Kidney epithelial cell (primary cell): ENCODE results near the gene CUZD1. TPM values are rescaled to one million over a fixed set of nuclear protein-coding genes. Genes with fewer than 3 reads are reported as not detected.

Source experiments
- DNase-seq: peaks from one replicate; pipeline ENCODE4 v3.0.0-alpha.2; 2010; ENCODE audit warnings: low read depth
- H3K27me3 ChIP-seq: 2 replicates; pipeline ENCODE4 v1.6.0; 2011; ENCODE audit warnings: low read length; ENCODE audit not compliant: control insufficient read depth, insufficient read depth
- H3K36me3 ChIP-seq: 2 replicates; pipeline ENCODE4 v1.5.1; 2011; ENCODE audit warnings: low read length; ENCODE audit not compliant: control insufficient read depth, insufficient read depth
- H3K4me3 ChIP-seq: 2 replicates; pipeline ENCODE4 v1.5.1; 2011; ENCODE audit warnings: low read depth, mild to moderate bottlenecking, control low read depth, low read length
- CTCF ChIP-seq: IDR thresholded peaks from 2 replicates; pipeline ENCODE4 v1.5.1; 2011; ENCODE audit warnings: mild to moderate bottlenecking, moderate library complexity, low read length, control low read depth, inconsistent platforms; ENCODE audit not compliant: insufficient read depth, poor library complexity, severe bottlenecking
- total RNA-seq: library from RNA; depleted of rRNA; stranded (reverse); fragments of >200 nt; gene quantifications from 2 replicates; pipeline ENCODE4 v1.2.3, GENCODE V29; 2015

Gene CUZD1
- total RNA-seq, 1 donor from 2014 or later, result 1.2 TPM

- Histone ChIP-seq H3K36me3 (no peaks in the 10 kb centered on the region), H3K27me3 (no peaks in the 10 kb centered on the region), H3K4me3 (no peak overlapping the region)
- TF ChIP-seq CTCF, result no peak
- DNase-seq, result no peak
Measured at GRCh38 chr10:122829454-122829853, 16.2 kb downstream of the CUZD1 start.

GRCh38 chr10:122828716-122829255, 16.9 kb downstream of the CUZD1 start:
- Histone ChIP-seq H3K27me3 (no peaks in the 10 kb centered on the region), H3K4me3 (no peak overlapping the region), H3K36me3 (no peaks in the 10 kb centered on the region)
- no peak for DNase-seq
- no peak for TF ChIP-seq CTCF

GRCh38 chr10:122827302-122827701, 18.4 kb downstream of the CUZD1 start:
- H3K4me3 ChIP-seq, result no peak overlapping the region
- no peak for TF ChIP-seq CTCF
- no peaks in the 10 kb centered on the region for H3K36me3 ChIP-seq
- H3K27me3 ChIP-seq, result no peaks in the 10 kb centered on the region
- DNase-seq, result no peak

GRCh38 chr10:122822973-122823690, 22.5 kb downstream of the CUZD1 start:
- no peak for DNase-seq
- Histone ChIP-seq H3K36me3 (no peaks in the 10 kb centered on the region), H3K4me3 (no peak overlapping the region), H3K27me3 (peaks cover 18% of the 10 kb centered on the region)
- no peak for TF ChIP-seq CTCF

- DNase-seq, result no peak
- H3K36me3 ChIP-seq, result no peaks in the 10 kb centered on the region
- H3K4me3 ChIP-seq, result no peak overlapping the region
- peaks cover 21% of the 10 kb centered on the region for H3K27me3 ChIP-seq
- no peak for TF ChIP-seq CTCF
Measured at GRCh38 chr10:122821808-122822207, 23.8 kb downstream of the CUZD1 start.

- Histone ChIP-seq H3K27me3 (peaks cover 20% of the 10 kb centered on the region), H3K36me3 (no peaks in the 10 kb centered on the region)
Measured at GRCh38 chr10:122815458-122815857, 30.2 kb downstream of the CUZD1 start.

More at GRCh38 chr10:122815458-122815857, 30.2 kb downstream of the CUZD1 start:
- TF ChIP-seq CTCF, result no peak
- H3K4me3 ChIP-seq, result no peak overlapping the region
- DNase-seq, result no peak
